PC-3 (cell line): ENCODE data around the gene NR1D1. TPM values are rescaled to one million over a fixed set of nuclear protein-coding genes. Genes with fewer than 3 reads are reported as not detected.

ENCODE experiments used
- ATAC-seq: fragments of 200-7000 bp; cut with Tn5 transposase; 2 replicates; pipeline ENCODE4 v1.9.1; 2020; ENCODE audit warnings: mild to moderate bottlenecking, moderate library complexity
- BruUV-seq: library from RNA; stranded (reverse); fragments of 400-500 nt; replicated peaks from 2 replicates; lab custom pipeline; 2021; lab: Mats Ljungman, UMichigan
- CTCF ChIA-PET: fragments of 300-600 bp; sonication (Branson Sonifier 250); formaldehyde crosslinking; loops from one replicate; lab custom pipeline; 2022; ENCODE audit warnings: antibody characterized with exemption; lab: Charles Lee
- POLR2A ChIA-PET: fragments of 300-600 bp; sonication (Branson Sonifier 250); formaldehyde crosslinking; loops from one replicate; lab custom pipeline; 2022; ENCODE audit warnings: antibody characterized with exemption; ENCODE audit not compliant: unreplicated experiment; lab: Charles Lee
- DNase-seq: peaks from one replicate; pipeline ENCODE4 v3.0.0-alpha.2; 2015
- H2AFZ ChIP-seq: fragments of 300-600 bp; sonication (generic); 2 replicates; pipeline ENCODE4 v1.6.0; 2016; ENCODE audit warnings: antibody characterized with exemption, low read length
- H3F3A ChIP-seq: fragments of 300-600 bp; sonication (generic); one replicate; pipeline ENCODE4 v1.6.0; 2017; ENCODE audit warnings: antibody characterized with exemption, low read length, control low read depth, mild to moderate bottlenecking; ENCODE audit not compliant: unreplicated experiment
- H3K27ac ChIP-seq: fragments of 300-600 bp; sonication (generic); 2 replicates; pipeline ENCODE4 v1.5.1; 2016; ENCODE audit warnings: mild to moderate bottlenecking, low read length
- H3K27me3 ChIP-seq: fragments of 300-600 bp; sonication (generic); 2 replicates; pipeline ENCODE4 v1.6.1; 2016; ENCODE audit warnings: low read length, mixed read lengths
- H3K36me3 ChIP-seq: fragments of 300-600 bp; sonication (generic); 2 replicates; pipeline ENCODE4 v1.6.1; 2016; ENCODE audit warnings: low read depth, mixed run types, low read length, mixed read lengths
- H3K4me1 ChIP-seq: fragments of 300-600 bp; sonication (generic); 2 replicates; pipeline ENCODE4 v1.5.1; 2016; ENCODE audit warnings: low read length; ENCODE audit not compliant: insufficient read depth
- H3K4me2 ChIP-seq: fragments of 300-600 bp; sonication (generic); 2 replicates; pipeline ENCODE4 v1.6.0; 2016; ENCODE audit warnings: low read length
- H3K4me3 ChIP-seq: fragments of 300-600 bp; sonication (generic); 2 replicates; pipeline ENCODE4 v1.5.1; 2016; ENCODE audit warnings: mild to moderate bottlenecking, low read length, mixed read lengths
- H3K79me2 ChIP-seq: fragments of 300-600 bp; sonication (generic); 2 replicates; pipeline ENCODE4 v1.6.1; 2017; ENCODE audit warnings: low read length, mixed read lengths
- H3K9ac ChIP-seq: fragments of 300-600 bp; sonication (generic); 2 replicates; pipeline ENCODE4 v1.6.0; 2016; ENCODE audit warnings: mild to moderate bottlenecking, low read length
- H3K9me2 ChIP-seq: fragments of 300-600 bp; sonication (generic); replicated peaks from 2 replicates; pipeline ENCODE4 v1.6.1; 2016; ENCODE audit warnings: mixed run types, low read length, mixed read lengths
- H3K9me3 ChIP-seq: fragments of 300-600 bp; sonication (generic); 2 replicates; pipeline ENCODE4 v1.6.1; 2016; ENCODE audit warnings: low read length, mixed read lengths
- H4K20me1 ChIP-seq: fragments of 300-600 bp; sonication (generic); 2 replicates; pipeline ENCODE4 v1.6.1; 2016; ENCODE audit warnings: low read length, mixed read lengths
- CTCF ChIP-seq: fragments of 300-600 bp; sonication (generic); conservative IDR thresholded peaks from 2 replicates; pipeline ENCODE4 v1.5.1; 2017; ENCODE audit warnings: antibody characterized with exemption, low read depth, mild to moderate bottlenecking, low read length
- EZH2 ChIP-seq: fragments of 300-600 bp; sonication (generic); IDR thresholded peaks from one replicate; pipeline ENCODE4 v1.6.1; 2017; ENCODE audit warnings: antibody characterized with exemption, mild to moderate bottlenecking, low read length; ENCODE audit not compliant: unreplicated experiment
- EZH2phosphoT487 ChIP-seq: fragments of 300-600 bp; sonication (generic); IDR thresholded peaks from 2 replicates; pipeline ENCODE4 v1.6.1; 2018; ENCODE audit warnings: mild to moderate bottlenecking, antibody characterized with exemption, low read length, borderline replicate concordance
- intact Hi-C: fragments of 100-400 bp; cut with micrococcal nuclease; formaldehyde crosslinking; loops from 2 replicates; pipeline ENCODE4 v1.9.0; 2023
- total RNA-seq: library from RNA; depleted of rRNA; stranded (reverse); fragments of >200 nt; gene quantifications from 2 replicates; pipeline ENCODE4 v1.2.3, GENCODE V29; 2014

NR1D1 gene
- total RNA-seq, 1 experiment from 2014 or later, result 7.1 TPM

- intact Hi-C loops, result loop anchor here (1.0 to 5.0 kb wide), 5 partner anchors 12 to 180 kb away; partner anchors contain the start of gene NR1D1
- Histone ChIP-seq H3K27ac (peak overlapping the region; percentile 25; the same call in 1 of the 2 replicates), H3K9me3 (no peaks in the 10 kb centered on the region), H4K20me1 (no peaks in the 10 kb centered on the region), H3K36me3 (no peaks in the 10 kb centered on the region), H3K4me3 (no peak overlapping the region), H3K4me2 (peak overlapping the region; percentile 86; the same call in 1 of the 2 replicates), H2AFZ (peak overlapping the region; percentile 11; the same call in 1 of the 2 replicates), H3K27me3 (no peaks in the 10 kb centered on the region), H3K79me2 (no peaks in the 10 kb centered on the region), H3K9me2 (no peaks in the 10 kb centered on the region), H3F3A (peaks cover 4% of the 10 kb centered on the region), H3K4me1 (peaks cover 55% of the 10 kb centered on the region), H3K9ac (0 out of 2 replicates have a peak overlapping the region, but pooled peaks have one; percentile 16)
- ChIA-PET POLR2A (interaction anchor here (0.5 to 2.0 kb wide), 6 partner anchors 10 to 89 kb away, joined by 3 to 16 read pairs (median 8); partner anchors contain the start of genes MSL1 and NR1D1), CTCF (interaction anchor here (0.5 to 2.3 kb wide), 10 partner anchors 9 to 86 kb away, joined by 3 to 26 read pairs (median 5); partner anchors contain the start of genes CASC3 and MSL1)
- ATAC-seq (no peak), DNase-seq (no peak)
- no TSS peak for BruUV-seq
- TF ChIP-seq EZH2 (no peak), EZH2phosphoT487 (no peak), CTCF (no peak)
Observed at GRCh38 chr17:40112718-40113109, 12.3 kb upstream of the NR1D1 start.

GRCh38 chr17:40112191-40112711, 11.9 kb upstream of the NR1D1 start:
- no TSS peak for BruUV-seq
- DNase-seq (no peak), ATAC-seq (no peak)
- no peaks in the 10 kb centered on the region for H3K9me2 ChIP-seq
- H3F3A ChIP-seq, result peaks cover 4% of the 10 kb centered on the region
- peak overlapping the region; percentile 16; the same call in 1 of the 2 replicates for H3K9ac ChIP-seq
- H3K79me2 ChIP-seq, result no peaks in the 10 kb centered on the region
- H3K4me3 ChIP-seq, result no peak overlapping the region
- peak overlapping the region; percentile 39; the same call in 1 of the 2 replicates for H2AFZ ChIP-seq
- intact Hi-C loops, result loop anchor here (5.0 kb wide), 2 partner anchors 90 to 180 kb away; no protein-coding TSS in a partner anchor
- H3K9me3 ChIP-seq, result no peaks in the 10 kb centered on the region
- CTCF ChIA-PET, result interaction anchor here (1.0 to 2.3 kb wide), 5 partner anchors 12 to 86 kb away, joined by 4 to 26 read pairs (median 7); partner anchors contain the start of gene NR1D1
- TF ChIP-seq CTCF, result no peak
- no peak for TF ChIP-seq EZH2phosphoT487
- TF ChIP-seq EZH2, result no peak
- H3K27me3 ChIP-seq, result no peaks in the 10 kb centered on the region
- H3K27ac ChIP-seq, result peak overlapping the region; percentile 25; the same call in 1 of the 2 replicates
- H4K20me1 ChIP-seq, result no peaks in the 10 kb centered on the region
- peak overlapping the region; percentile 86 for H3K4me2 ChIP-seq
- POLR2A ChIA-PET, result interaction anchor here (1.0 to 2.0 kb wide), 2 partner anchors 10 to 12 kb away, joined by 10 to 16 read pairs; partner anchors contain the start of genes MSL1 and NR1D1
- H3K36me3 ChIP-seq, result no peaks in the 10 kb centered on the region
- peaks cover 55% of the 10 kb centered on the region for H3K4me1 ChIP-seq
